ENCODE measurements around the gene SIRT3.

Gene SIRT3

GRCh38 chr11:236774-237767, 929 bp upstream of the SIRT3 start, which contains the start of gene PSMD13 (continued):
- TF ChIP-seq ZNF621 (tag by site-specific recombination; IDR thresholded peaks at IDR 0.05) (no peak), TRIM28 (IDR thresholded peaks at IDR 0.05; ENCODE audit: borderline replicate concordance, low read length) (no peak), ZNF558 (tag by site-specific recombination; IDR thresholded peaks at IDR 0.05) (no peak), ZFP69B (tag by site-specific recombination; IDR thresholded peaks at IDR 0.05) (no peak), KLF9 (tag by site-specific recombination; IDR thresholded peaks at IDR 0.05; ENCODE audit: low read depth) (peak; percentile 66), ZFHX2 (tag by site-specific recombination; conservative IDR thresholded peaks at IDR 0.05) (peak; percentile 69), ZBTB17 (tag by site-specific recombination; IDR thresholded peaks at IDR 0.05) (0 out of 2 replicates have a peak, but pooled peaks have one; percentile 40), ZNF76 (tag by site-specific recombination; IDR thresholded peaks at IDR 0.05; ENCODE audit: borderline replicate concordance, low read depth) (peak; percentile 87)

- Histone ChIP-seq H3K9me3 (ENCODE audit: control insufficient read depth, insufficient read depth, low read depth, low read length) (no peaks in the 10 kb centered on the region), H3K4me3 (ENCODE audit: low read depth, low read length) (peak overlapping the region; percentile 74), H3K4me1 (ENCODE audit: control insufficient read depth, insufficient read depth, low read length) (no peaks in the 10 kb centered on the region), H3K27ac (ENCODE audit: extremely low read depth, low read depth, low read length) (no peak overlapping the region; the same call in 1 of the 2 replicates), H3K36me3 (ENCODE audit: control insufficient read depth in 2 of 2, insufficient read depth in 1 of 2, low read length in 2 of 2) (peaks cover 0 to 26% of the 10 kb centered on the region in 2 experiments; a peak in 1 of 3 replicates)
- CTCF ChIA-PET, result interaction anchor here (0.6 kb wide), 1 partner anchor 124 kb away, joined by 3 read pairs; no protein-coding TSS in a partner anchor
- POLR2A ChIA-PET, result interaction anchor here (1.3 to 1.8 kb wide), 2 partner anchors 27 to 29 kb away, joined by 4 to 16 read pairs; partner anchors contain the start of genes BET1L and RIC8A
- TF ChIP-seq PATZ1 (tag by site-specific recombination; IDR thresholded peaks at IDR 0.05), result no peak
- TF ChIP-seq ZNF132 (tag by site-specific recombination; IDR thresholded peaks at IDR 0.05; ENCODE audit: borderline replicate concordance), result no peak
- TF ChIP-seq PRDM1 (tag by site-specific recombination; IDR thresholded peaks at IDR 0.05), result no peak
- TF ChIP-seq ZNF777 (tag by site-specific recombination; IDR thresholded peaks at IDR 0.05; ENCODE audit: borderline replicate concordance), result no peak
- peak; percentile 59; the same call in 1 of the 2 replicates for TF ChIP-seq ZNF600 (tag by site-specific recombination; IDR thresholded peaks at IDR 0.05)
- peak; percentile 36; the same call in 1 of the 2 replicates for TF ChIP-seq ZFHX2 (tag by site-specific recombination; conservative IDR thresholded peaks at IDR 0.05)
- no peak for TF ChIP-seq ZNF335 (tag by site-specific recombination; conservative IDR thresholded peaks at IDR 0.05)
- TF ChIP-seq ZBTB21 (tag by site-specific recombination; IDR thresholded peaks at IDR 0.05), result no peak
- no peak for TF ChIP-seq EGR2 (tag by site-specific recombination; IDR thresholded peaks at IDR 0.05; ENCODE audit: low read depth)
- TF ChIP-seq, protein P1, sequence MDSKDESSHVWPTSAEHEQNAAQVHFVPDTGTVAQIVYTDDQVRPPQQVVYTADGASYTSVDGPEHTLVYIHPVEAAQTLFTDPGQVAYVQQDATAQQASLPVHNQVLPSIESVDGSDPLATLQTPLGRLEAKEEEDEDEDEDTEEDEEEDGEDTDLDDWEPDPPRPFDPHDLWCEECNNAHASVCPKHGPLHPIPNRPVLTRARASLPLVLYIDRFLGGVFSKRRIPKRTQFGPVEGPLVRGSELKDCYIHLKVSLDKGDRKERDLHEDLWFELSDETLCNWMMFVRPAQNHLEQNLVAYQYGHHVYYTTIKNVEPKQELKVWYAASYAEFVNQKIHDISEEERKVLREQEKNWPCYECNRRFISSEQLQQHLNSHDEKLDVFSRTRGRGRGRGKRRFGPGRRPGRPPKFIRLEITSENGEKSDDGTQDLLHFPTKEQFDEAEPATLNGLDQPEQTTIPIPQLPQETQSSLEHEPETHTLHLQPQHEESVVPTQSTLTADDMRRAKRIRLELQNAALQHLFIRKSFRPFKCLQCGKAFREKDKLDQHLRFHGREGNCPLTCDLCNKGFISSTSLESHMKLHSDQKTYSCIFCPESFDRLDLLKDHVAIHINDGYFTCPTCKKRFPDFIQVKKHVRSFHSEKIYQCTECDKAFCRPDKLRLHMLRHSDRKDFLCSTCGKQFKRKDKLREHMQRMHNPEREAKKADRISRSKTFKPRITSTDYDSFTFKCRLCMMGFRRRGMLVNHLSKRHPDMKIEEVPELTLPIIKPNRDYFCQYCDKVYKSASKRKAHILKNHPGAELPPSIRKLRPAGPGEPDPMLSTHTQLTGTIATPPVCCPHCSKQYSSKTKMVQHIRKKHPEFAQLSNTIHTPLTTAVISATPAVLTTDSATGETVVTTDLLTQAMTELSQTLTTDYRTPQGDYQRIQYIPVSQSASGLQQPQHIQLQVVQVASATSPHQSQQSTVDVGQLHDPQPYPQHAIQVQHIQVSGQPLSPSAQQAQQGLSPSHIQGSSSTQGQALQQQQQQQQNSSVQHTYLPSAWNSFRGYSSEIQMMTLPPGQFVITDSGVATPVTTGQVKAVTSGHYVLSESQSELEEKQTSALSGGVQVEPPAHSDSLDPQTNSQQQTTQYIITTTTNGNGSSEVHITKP (tag by site-specific recombination; IDR thresholded peaks at IDR 0.05), result peak; percentile 74
- TF ChIP-seq ZNF596 (tag by site-specific recombination; IDR thresholded peaks at IDR 0.05), result no peak
- TF ChIP-seq ZNF2 (tag by site-specific recombination; IDR thresholded peaks at IDR 0.05), result no peak
- TF ChIP-seq, protein P2, sequence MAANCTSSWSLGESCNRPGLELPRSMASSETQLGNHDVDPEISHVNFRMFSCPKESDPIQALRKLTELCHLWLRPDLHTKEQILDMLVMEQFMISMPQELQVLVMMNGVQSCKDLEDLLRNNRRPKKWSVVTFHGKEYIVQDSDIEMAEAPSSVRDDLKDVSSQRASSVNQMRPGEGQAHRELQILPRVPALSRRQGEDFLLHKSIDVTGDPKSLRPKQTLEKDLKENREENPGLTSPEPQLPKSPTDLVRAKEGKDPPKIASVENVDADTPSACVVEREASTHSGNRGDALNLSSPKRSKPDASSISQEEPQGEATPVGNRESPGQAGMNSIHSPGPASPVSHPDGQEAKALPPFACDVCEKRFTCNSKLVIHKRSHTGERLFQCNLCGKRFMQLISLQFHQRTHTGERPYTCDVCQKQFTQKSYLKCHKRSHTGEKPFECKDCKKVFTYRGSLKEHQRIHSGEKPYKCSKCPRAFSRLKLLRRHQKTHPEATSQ (tag by site-specific recombination; IDR thresholded peaks at IDR 0.05), result no peak
- no peak for TF ChIP-seq ZBTB48 (tag by site-specific recombination; IDR thresholded peaks at IDR 0.05)
- TF ChIP-seq ZBTB1 (tag by site-specific recombination; IDR thresholded peaks at IDR 0.05), result no peak
- TF ChIP-seq ZNF488 (tag by site-specific recombination; IDR thresholded peaks at IDR 0.05), result no peak
- TF ChIP-seq KLF8 (tag by site-specific recombination; IDR thresholded peaks at IDR 0.05), result no peak
- TF ChIP-seq ZNF791 (tag by site-specific recombination; IDR thresholded peaks at IDR 0.05), result no peak
- TF ChIP-seq WT1 (tag by site-specific recombination; IDR thresholded peaks at IDR 0.05), result peak; percentile 61
- TF ChIP-seq HOXD13 (CRISPR knock-in tag; IDR thresholded peaks at IDR 0.05; ENCODE audit: borderline replicate concordance), result no peak
Measured at GRCh38 chr11:235609-235996, 539 bp downstream of the SIRT3 start.
